HG02884 (cell line): ENCODE data around the gene CEMP1.
A peak's percentile ranks its signal among the peaks of the same experiment; 100 is the strongest.

Experiments used
- ATAC-seq: cut with Tn5 transposase; IDR thresholded peaks from one replicate; pipeline ENCODE4 v1.9.1; 2021; ENCODE audit warnings: mild to moderate bottlenecking, moderate library complexity; ENCODE audit not compliant: unreplicated experiment

CEMP1 gene

DNA sequence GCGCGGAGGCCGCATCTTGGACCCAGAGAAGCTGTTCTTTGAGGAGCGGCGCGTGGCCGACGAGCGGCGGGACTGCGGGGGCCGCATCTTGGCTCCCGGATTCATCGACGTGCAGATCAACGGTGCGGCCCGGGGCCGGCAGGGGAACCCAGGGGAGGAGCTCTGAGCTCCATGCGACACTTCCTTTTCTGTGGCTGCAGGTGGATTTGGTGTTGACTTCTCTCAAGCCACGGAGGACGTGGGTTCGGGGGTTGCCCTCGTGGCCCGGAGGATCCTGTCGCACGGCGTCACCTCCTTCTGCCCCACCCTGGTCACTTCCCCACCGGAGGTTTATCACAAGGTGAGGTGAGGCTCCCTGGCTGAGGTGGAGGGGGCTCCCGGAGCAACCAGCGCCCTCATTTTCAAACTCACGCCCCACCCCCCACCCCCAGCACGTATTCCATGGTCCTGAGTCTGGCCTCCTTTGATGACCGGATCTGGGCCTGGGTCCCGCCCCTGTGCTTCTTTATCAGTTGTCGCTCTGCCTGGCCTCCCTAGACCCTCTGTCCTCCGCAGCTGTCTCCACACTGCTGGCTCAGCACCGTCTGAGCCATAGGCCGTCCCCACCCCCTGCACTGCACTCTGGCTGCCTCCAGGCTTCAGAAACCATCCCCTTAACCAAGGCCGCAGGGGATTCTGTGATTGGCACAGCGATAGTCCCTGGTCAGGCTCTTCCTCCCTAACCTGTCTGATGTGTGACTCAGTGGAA is 10.2 kb downstream of the CEMP1 start:
- no peak for ATAC-seq

DNA sequence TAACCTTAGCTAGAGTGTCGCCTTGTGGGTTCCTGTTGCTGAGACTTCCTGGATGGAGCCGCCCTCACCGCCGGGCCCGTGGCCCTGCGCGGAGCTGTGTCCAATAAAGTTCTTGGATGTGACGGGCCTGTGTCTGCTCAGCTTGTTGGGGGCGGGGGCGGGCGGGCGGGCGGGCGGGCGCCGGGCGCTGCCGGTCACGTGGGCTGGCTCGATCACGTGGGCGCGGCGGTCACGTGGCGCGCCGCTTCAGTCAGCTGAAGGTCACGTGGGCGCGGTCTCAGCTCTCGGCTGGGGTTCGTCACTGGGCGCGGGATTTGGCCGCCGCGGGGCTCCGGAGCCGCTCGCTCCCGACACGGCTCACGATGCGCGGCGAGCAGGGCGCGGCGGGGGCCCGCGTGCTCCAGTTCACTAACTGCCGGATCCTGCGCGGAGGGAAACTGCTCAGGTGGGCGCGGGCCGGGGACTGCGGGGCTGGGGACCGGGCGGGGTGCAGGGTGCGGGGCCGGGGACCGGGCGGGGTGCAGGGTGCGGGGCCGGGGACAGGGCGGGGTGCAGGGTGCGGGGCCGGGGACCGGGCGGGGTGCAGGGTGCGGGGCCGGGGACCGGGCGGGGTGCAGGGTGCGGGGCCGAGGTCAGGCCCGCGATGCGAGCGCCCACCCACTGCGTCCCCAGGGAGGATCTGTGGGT is 11.0 kb downstream of the CEMP1 start, which contains the start of gene AMDHD2:
Gene AMDHD2 (plus strand): TSS at position 275 of the 687 bp plus-strand sequence. CDS start 88 bp downstream, at position 363.
- no peak for ATAC-seq

DNA sequence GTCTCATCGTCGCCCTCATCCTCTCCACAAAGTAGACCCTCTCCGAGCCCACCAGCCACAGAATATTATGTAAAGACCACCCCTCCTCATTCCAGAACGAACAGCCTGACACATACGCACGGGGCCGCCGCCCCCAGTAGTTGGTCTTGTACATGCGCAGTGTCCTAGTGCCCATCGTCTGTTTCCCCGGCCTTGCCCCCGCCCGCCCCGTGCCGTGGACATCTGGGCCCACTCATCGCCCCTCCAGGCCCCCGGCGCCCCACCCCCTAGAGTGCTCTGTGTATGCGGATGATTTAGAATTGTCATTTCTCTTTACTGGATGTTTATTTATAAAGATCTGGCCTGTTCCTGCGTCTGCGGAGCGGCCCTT is 11.5 kb downstream of the CEMP1 start:
- no peak for ATAC-seq

DNA sequence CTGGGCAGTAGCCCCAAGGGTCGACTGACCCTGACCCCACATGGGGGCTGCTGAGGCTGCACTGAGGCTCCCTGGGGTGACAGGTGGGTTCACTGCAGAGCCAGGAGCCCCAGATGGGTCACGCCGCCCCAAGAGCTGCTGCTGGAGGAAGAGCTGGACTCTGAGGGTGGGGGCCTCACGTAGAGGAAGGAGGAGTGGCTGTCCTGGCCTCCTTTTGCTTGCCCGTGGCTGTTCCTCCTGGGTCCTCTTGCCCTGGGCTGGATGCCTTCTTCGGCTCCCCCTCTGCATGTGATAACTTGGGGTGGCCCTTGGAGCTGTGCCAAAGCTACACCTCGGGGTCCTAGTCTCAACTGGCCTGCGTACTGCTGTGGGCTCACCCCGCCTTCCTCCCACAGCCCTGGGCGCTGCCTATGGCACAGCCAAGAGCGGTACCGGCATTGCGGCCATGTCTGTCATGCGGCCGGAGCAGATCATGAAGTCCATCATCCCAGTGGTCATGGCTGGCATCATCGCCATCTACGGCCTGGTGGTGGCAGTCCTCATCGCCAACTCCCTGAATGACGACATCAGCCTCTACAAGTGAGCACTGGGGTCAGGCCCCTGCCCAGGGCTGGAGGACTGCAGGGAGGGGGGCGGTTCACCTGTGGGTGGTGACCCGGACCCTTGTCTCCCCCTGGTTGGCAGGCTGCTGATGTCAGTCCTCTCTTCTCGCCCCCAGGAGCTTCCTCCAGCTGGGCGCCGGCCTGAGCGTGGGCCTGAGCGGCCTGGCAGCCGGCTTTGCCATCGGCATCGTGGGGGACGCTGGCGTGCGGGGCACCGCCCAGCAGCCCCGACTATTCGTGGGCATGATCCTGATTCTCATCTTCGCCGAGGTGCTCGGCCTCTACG is 12.1 kb downstream of the CEMP1 start:
- no peak for ATAC-seq

DNA sequence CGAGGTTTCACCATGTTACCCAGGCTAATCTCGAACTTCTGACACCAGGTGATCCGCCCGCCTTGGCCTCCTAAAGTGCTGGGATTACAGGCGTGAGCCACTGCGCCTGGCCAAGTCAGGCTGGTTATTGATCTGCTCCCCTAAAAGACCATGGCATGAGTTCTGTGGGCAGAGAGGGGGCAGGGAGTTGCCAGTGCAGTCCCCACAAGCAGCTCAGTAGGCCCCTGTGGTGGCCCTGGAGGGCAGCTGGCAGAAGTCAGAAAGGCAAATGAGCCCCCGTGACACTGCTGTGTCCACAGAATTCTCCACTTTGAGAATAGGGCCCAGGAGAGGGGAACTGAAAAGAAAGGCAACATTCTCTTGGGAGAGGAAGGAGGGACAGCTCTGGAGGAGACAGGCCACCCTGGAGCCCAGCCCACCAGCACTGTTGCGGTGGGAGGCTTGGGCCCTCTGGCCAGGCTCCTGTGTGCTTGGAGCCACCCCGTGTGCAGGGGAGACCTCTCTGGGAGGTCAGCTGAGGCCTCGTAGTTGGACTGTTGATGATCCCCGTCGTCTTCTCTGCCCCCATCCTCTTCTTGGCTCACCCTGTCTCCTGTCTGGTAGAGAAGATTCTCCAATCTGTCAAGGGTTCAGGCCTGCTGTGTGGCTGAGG is 13.1 kb downstream of the CEMP1 start:
- no peak for ATAC-seq

DNA sequence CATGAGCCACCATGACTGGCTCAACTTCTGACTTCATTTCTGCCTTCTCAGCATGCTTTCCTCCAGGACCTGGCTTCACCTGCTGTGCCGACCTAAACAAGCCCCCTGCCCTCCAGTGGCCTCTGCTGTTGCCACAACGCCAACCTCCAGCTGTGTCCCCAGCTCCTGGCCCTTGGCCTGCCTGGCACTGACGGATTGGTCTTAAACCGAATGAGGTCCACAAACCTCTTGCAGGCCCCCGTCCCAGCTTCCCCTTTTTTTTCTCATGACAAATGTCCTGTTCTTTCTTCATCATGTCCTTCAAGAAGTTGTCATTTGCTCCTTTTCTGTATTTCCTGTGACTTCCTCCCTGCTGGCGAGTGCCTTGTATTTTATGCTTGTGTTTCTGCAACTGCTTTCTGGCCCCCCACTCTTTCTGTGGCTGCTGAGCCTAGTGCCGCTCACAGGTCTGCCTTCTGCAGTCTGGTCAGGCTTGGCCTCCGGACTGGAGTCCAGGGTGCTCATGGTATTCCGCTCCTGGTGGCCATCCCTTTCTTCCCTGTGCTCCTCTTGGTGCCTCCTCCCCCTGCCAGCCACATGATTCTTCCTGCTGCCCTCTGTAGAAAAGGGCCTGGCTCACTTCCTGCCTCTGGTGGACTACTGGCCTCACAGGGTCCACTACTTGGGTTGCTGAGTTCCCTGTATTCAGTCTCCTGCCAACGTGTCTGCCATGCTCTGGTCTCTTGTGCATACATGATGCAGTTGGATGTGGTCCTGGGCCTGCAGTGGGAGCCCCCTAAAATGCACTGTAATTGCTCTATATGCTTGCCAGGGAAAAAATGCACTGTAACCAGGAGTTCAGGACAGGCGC is 14.6 kb downstream of the CEMP1 start:
- no peak for ATAC-seq

DNA sequence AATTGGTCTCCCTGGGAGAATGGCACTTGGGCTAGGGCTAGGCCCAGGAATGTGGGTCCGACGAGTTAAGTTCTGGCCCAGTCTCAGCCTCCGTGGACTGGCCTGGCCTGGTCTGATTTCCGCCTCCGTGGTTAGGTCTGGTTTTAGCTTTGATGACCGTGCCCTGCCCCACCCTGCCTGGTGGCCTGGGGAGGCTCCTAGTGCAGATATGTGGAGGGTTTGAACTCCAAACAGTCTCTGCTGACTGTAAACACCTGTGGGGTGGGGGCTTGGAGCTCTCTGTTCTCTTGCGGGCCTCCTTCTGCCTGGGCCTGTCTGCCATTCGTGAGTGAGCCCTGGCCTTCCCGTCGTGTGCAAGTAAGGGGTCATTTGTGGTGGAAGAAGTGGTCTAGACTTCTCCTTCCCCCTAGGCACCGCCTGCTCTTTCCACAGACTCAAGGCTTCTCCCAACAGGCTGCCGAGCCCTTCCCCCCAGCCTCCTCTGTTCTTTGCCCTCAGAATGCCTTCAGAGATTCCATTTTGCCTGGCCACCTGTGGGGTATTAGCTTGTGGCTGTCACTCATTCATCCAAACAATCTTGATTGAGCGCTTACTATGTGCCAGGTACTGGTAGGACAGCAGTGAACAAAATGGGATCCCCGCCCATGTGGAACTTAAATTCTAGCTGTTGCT is 15.9 kb downstream of the CEMP1 start:
- ATAC-seq, result no peak

DNA sequence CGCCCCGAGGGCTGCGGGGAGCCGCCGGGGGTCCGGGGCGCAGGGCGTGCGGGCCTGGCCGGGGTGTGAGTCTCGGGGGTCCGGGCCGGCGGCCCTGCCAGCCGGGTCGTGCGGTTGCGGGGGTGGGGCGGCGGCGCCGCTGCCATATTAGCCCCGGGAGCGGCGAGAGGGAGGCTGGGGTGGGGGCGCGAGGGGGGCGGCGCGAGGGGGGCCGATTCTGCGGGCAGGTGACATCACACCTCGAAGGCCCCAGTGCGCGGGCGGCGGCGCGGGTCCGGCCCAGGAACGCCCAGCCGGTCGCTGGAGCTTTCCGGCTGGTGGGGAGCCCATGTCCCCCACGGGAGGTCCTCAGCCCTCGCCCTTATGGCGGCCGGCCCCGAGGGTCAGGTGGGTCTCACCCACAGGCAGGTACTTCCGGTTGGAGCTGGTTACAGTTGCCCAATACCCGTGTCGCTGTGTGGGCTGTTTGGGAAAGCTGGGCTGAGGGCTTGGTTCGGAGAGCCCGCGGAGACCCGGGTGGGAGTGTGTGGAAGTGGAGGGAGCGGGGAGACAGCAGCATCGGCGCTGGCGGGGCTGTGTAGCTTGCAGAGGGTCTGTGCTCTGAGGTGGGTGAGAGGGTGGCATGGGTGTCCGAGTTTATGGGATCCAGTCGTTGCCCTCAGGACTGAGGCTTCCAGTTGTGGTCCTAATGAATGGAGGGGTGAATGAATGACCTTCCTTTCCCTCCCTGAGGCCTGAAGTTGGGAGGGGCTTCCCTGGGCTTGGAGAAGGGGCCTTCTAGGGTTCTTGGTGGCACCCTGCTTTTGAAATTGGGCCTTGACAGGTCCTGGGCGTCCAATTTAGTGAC is 16.7 kb downstream of the CEMP1 start:
- no peak for ATAC-seq

DNA sequence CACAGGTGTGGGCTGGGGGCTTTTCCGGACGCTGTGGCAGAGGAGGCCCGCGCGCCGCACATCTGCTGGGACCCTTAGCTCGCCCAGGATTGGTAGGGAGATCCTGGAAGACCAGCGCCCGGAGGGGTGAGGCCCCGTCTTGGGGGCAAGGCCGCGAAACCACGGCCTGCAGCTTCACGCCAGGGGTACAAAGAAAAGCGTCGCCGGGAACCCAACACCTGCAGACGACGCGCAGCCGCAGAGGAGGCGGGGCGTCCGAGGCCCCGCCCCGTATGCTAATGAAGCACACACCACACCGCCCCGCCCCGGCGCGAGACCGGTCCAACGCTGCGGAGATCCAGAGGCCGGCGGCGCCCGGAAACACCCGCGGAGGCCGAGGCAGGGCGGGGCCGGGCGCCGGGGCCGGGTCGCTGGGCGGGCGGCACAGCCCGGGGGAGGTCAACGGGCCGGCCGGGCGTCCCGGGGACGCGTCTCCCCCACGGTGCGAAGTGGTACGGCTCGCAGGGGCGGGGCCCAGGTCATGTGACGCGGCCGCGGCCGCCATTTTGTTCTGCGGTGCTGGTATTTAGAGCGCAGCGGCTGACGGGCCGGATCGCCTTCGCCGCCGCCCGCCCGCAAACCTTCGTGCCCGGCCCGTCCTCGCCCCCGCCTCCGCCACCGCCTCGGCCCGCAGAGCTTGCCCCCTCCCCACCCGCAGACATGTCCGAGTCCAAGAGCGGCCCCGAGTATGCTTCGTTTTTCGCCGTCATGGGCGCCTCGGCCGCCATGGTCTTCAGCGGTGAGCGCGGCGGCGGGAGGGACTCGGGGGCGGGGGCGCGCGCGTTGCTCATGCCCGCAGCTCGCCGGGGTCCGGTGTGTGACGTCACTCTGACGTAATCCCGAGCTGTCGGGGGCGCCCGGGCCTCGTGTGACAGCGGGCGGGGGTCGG is 17.5 kb downstream of the CEMP1 start, which contains the start of gene ATP6V0C:
Gene ATP6V0C (plus strand): TSS at position 548 of the 928 bp plus-strand sequence. CDS start 152 bp downstream, at position 700.
- ATAC-seq, result peak; percentile 61

DNA sequence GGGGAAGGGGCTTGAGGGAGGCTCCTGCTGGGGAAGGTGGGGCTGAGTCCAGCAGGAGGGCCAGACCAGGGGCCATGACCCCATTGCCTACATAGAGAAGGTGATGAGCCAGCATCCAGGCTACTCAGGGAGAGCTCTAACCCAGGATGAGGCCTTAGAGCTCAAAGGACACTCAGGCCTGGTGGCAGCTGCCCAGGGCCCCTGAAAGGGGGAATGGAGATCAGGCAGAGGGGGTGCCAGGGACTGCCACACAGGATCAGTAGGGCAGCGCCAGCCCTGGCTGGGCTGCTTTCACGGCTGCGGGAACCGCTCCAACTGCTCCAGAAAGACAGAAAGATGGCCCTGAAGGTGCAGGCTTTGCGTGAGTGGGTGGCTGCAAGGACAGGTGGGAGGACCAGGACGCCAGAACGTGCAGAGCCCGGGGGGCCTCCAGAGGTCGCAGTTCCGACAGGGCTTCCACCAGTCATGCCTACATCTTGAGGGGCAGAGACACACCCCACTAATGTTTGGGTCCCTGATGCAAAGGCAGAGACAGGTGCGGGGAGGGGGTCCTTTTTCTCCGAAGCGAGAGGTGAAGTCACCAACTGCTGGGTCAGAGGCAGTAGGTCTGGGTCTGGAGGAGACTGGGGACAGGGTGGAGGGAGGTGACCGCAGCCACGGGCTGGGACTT is 18.3 kb downstream of the CEMP1 start:
- ATAC-seq, result no peak

DNA sequence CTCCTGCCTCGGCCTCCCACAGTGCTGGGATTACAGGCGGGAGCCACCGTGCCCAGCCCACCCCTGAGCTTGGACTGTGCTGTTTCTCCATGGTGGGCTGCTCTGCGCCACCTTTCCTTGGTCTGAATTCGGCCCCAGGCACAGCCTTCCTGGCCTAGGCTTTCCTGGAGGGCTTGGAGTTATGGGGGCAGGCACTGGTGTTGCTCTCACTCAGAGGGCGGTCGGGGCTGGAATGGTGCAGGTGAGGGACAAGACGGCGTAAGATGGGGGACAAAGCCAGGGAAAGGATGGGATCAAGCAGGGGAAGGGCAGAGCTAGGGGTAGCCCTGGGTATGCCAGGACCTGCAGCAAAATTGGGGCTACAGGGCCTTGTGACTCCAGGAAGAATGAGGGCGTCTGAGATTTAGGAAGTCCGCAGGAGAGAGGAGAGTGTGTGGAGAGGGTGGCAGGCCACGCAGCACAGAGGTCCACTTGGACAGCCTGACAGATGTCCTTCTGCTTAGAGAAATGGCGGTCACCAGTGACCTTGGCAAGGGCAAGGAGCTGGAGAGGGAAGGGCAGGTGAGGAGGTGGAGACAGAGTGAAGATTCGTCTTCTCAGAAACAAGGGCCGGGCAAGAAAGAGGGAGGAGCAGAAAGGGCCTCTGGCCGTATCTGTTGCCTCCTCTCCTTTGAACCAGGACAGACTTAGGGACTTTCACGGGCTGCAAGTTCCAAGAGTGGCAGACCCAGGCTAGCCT is 19.0 kb downstream of the CEMP1 start:
- no peak for ATAC-seq

DNA sequence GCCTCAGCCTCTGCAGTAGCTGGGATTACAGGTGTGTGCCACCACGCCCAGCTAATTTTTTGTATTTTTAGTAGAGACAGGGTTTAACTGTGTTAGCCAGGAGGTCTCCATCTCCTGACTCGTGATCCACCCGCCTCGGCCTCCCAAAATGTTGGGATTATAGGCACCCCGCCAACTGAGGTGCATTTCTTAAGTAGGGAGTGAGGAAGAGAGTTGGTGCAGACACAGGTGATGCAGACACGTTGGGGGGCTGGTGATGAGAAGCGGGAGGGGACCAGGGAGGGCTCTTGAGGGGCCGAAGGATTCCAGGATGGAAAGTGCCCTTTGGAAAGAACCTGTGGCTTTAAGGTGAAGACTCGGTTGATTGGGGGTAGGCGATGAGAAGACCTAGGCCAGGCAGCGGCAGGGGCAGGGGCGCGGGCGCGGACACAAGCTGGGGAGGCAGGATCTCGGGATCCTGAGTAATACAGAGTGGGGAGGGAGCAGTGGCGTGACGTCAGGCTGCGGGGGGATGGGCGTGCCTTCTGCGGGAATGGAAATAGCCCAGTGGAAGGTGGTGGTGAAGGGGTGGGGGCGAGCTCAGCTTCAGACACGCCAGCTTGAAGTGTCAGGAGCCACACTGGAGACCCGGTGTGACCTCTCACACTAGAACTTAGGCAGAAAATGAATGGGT is 19.9 kb downstream of the CEMP1 start:
- no peak for ATAC-seq

DNA sequence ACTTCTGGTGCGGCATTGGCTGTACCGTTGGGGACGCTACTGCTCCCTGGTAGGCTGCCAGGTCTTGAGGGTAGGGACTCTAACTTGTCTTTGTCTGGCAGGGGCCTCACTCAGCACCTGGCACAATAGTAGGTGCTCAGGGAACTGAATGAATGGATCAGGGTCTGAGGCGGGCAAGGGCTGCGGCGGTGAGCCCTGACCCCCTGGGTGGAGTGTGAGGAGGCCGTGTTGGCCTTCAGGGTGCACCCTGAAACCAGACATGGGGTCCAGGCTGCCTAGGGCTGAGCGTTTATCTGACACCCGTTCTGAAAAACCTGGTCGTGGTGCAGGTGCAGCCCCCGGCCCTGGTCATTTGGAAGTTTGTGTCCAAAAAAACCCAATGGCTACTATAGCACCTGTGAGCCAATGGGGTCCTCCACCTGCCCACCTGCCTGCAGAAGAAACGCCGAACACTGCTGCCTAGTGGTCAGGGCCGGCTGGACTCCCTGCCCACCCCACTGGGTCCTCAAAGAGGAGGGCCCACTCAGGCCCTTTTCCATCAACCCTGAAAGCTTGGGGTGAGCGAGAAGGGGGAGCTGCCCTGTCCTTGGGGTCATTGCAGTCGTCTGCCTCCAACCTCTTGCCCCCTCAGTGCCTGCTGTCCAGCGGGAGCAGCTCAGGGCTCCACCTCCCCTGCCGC is 22.3 kb downstream of the CEMP1 start:
- ATAC-seq, result no peak

DNA sequence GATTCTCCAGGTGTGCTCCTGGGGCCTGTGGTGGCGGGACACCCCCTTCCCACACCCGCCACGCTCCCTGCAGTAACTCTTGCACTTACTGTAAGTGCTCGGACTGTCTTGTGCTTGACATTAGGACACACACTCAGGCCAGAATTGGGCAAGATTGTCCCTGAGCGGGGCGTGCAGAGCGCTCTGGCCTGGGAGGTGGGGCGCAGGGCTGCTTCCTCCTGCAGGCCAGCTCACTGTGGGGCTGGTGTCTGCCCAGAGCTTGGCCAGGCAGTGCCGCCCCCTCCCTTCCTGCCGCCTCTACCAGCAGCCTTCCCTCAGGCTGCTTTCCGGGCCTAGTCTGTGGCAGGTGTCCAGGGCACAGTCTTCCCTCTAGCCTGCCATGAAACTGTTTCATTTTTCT is 23.5 kb downstream of the CEMP1 start:
- no peak for ATAC-seq

DNA sequence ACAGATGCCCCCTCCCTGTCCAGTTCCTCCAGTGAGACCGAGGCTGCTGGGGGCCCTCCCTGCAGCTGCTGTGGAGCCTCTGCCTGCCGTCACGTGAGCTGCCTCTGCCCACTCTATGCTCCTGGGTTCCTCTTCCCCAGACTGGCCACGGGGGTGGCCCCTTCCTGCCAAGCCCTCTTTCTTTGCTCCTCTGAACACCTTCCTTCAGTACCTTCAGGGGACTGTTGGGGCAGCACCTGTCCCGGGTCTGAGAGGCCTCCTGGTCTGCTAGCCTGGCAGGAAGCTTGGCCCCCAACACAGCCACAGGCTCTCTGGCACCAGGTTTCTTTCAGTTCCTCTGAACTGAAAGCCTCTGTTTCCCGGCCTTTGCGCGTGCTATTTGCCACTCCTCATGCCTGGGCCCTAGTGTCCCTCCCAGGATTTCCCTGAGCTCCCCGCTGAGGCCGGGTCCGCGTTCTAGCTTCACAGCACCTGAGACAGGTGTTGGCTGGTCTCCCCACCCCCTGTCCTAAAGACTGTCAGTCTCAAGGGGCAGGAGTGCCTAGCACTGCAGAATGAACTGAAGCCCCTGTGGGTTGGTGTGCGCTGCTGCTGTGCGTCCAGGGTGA is 24.1 kb downstream of the CEMP1 start:
- ATAC-seq, result no peak
